ENCODE measurements around the gene MTA3.

MTA3 gene

GRCh38 chr2:42762823-42763804 lies 194.7 kb downstream of the MTA3 start:
- DNase-seq (ENCODE audit: low spot score), result no peak

- no peak for DNase-seq (ENCODE audit: low spot score)
These were observed 195.7 kb downstream of the MTA3 start, which contains the start of gene OXER1 for GRCh38 chr2:42764096-42764495. OXER1 (minus strand) TSS chr2:42764135; CDS start chr2:42764062, 73 bp downstream.

GRCh38 chr2:42764901-42765300 lies 196.5 kb downstream of the MTA3 start:
- no peak for DNase-seq (ENCODE audit: low spot score)

GRCh38 chr2:42765686-42766085 lies 197.3 kb downstream of the MTA3 start:
- no peak for DNase-seq (ENCODE audit: low spot score)

GRCh38 chr2:42767080-42767898 lies 198.9 kb downstream of the MTA3 start:
- no peak for DNase-seq (ENCODE audit: low spot score)

- DNase-seq (ENCODE audit: low spot score), result no peak
These were observed 199.7 kb downstream of the MTA3 start for GRCh38 chr2:42767899-42768705.

GRCh38 chr2:42768706-42769256 lies 200.3 kb downstream of the MTA3 start:
- no peak for DNase-seq (ENCODE audit: low spot score)

GRCh38 chr2:42769583-42770287 lies 201.3 kb downstream of the MTA3 start:
- no peak for DNase-seq (ENCODE audit: low spot score)

GRCh38 chr2:42770288-42771131 lies 202.1 kb downstream of the MTA3 start:
- DNase-seq (ENCODE audit: low spot score), result no peak

GRCh38 chr2:42771546-42772153 lies 203.2 kb downstream of the MTA3 start:
- no peak for DNase-seq (ENCODE audit: low spot score)

- no peak for DNase-seq (ENCODE audit: low spot score)
These were observed 206.8 kb downstream of the MTA3 start for GRCh38 chr2:42775186-42775585.

GRCh38 chr2:42775810-42776209 lies 207.4 kb downstream of the MTA3 start:
- DNase-seq (ENCODE audit: low spot score), result no peak

GRCh38 chr2:42777883-42778805 lies 209.7 kb downstream of the MTA3 start:
- DNase-seq (ENCODE audit: low spot score), result no peak

GRCh38 chr2:42781181-42781580 lies 212.7 kb downstream of the MTA3 start:
- DNase-seq (ENCODE audit: low spot score), result no peak

GRCh38 chr2:42783511-42783910 lies 215.1 kb downstream of the MTA3 start:
- no peak for DNase-seq (ENCODE audit: low spot score)

GRCh38 chr2:42784204-42784880 lies 215.9 kb downstream of the MTA3 start:
- no peak for DNase-seq (ENCODE audit: low spot score)

GRCh38 chr2:42786561-42787345 lies 218.3 kb downstream of the MTA3 start:
- no peak for DNase-seq (ENCODE audit: low spot score)
